Skeletal muscle cell (primary cell): ENCODE results near the gene ASAP2.
A peak's percentile ranks its signal among the peaks of the same experiment; 100 is the strongest.

Experiments used
- DNase-seq: peaks from one replicate; pipeline ENCODE4 v3.0.0-alpha.2; 2010; ENCODE audit warnings: low read depth
- H3K4me3 ChIP-seq: 2 replicates; pipeline ENCODE4 v1.5.1; 2011; ENCODE audit warnings: low read depth, mild to moderate bottlenecking, control low read depth, low read length, moderate library complexity

The ASAP2 gene

GRCh38 chr2:9244985-9245544 is 38.5 kb downstream of the ASAP2 start:
- DNase-seq, result no peak
- H3K4me3 ChIP-seq, result no peak overlapping the region

DNA sequence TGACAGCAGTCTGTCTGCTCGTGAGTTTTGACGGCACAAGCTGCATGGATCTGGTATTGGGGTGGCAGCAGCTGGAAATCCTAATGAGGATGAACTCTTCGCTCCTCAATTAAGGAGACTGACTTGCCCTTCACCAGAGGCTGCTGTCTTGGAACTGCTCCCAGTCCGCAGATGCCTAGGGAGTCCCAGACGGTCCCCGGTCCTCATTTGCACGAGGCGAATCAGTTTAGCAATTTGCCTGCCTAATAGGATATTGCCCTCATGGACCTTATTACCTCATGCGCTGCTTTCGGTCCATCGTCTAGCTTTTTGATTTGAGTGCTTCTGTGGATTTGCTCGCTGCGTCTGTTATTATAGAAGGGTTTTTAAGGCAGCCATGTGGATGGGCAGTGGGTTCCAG is 40.6 kb downstream of the ASAP2 start:
- H3K4me3 ChIP-seq, result no peak overlapping the region
- DNase-seq, result no peak

DNA sequence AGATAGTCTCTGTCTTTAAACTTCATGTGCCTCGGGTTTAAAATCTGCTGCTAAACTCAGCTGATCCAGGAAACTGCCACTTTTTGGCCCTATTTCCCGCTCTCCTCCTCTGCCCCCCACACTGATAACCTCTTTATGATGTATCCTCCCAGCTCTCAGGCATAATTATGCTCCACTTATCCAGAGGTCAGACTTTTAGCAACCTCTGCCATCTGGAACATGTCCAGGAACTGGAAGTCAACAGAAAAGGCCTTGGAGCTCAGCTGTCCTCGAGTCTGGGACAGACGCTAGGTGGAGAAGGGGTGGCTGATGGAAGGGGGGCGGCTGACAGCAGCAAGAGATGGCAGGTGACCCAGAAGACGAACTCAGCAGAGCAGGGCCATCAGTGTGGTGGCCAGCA is 41.2 kb downstream of the ASAP2 start:
- DNase-seq, result no peak
- H3K4me3 ChIP-seq, result no peak overlapping the region

DNA sequence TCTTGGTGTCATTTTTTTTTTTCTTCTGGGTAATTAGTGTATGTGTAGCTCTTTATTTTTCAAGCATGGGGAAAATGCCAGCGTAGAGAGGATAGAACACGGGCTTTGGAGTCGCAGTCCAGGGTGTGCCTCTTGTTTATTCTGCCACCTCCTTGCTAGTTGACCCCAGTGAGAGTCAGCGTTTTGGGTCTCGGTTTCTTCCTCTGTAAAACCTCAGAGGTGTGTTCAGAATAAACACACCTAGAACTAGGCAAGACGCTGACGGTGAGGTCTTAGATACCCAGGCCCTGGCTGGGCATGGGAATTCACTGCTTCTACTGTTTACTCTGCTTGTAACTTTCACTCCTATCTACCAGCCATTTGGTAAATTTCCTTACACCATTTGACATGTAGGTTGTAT is 41.8 kb downstream of the ASAP2 start:
- H3K4me3 ChIP-seq, result no peak overlapping the region
- no peak for DNase-seq

- no peak overlapping the region for H3K4me3 ChIP-seq
- DNase-seq, result no peak
These were observed 42.6 kb downstream of the ASAP2 start for GRCh38 chr2:9249020-9249800.

DNA sequence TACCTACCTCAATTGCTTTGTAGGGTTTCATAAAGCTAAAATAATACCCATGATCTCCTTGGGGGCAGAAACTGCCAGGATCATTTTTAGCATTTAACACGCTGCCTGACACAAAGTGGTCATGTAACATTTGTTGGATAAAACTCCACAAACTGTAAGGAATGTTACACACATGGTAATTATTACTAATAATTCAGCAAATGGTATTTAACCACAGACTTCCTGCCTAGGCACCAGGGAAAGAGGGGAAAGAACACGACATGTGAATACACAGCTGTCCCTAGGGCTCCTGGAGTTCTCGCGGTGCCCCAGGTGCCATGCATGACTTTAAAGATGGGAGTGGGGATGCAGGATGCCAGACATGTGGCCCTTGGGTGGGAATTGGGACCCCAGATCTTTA is 43.5 kb downstream of the ASAP2 start:
- DNase-seq, result no peak

DNA sequence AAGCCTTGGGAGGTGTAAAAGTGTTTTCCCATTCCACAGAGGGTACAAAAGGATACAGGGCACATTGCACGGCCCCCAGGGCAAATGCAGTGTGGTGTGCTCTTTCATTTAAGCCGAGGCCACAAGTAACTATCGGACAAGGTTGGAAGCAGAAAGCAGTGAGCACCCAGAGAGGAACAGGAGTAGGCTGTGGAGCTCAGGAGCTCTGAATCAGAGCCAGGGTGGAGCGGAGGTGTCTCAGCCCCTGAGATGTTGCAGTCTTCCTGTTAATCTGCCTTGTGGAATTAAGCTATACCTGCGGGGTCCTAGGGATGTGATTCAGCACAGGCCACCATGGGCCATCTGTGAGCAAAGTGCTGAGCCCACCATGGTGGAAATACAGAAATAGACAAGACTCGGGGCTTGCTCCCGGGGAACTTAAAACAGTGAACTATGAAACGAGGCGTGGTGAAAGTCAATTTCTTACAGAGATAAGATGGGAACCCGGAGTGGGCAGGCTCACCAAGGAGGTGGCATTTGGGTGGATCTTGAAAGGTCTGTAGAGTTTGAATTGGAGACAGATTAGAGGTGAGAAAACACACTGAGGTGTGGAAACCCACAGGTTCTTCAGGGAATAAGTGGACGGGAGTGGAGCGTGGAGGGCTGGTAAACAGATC is 44.0 kb downstream of the ASAP2 start:
- no peak for DNase-seq
- H3K4me3 ChIP-seq, result no peak overlapping the region

More for the DNA sequence above, 43.5 kb downstream of the ASAP2 start:
- no peak overlapping the region for H3K4me3 ChIP-seq

DNA sequence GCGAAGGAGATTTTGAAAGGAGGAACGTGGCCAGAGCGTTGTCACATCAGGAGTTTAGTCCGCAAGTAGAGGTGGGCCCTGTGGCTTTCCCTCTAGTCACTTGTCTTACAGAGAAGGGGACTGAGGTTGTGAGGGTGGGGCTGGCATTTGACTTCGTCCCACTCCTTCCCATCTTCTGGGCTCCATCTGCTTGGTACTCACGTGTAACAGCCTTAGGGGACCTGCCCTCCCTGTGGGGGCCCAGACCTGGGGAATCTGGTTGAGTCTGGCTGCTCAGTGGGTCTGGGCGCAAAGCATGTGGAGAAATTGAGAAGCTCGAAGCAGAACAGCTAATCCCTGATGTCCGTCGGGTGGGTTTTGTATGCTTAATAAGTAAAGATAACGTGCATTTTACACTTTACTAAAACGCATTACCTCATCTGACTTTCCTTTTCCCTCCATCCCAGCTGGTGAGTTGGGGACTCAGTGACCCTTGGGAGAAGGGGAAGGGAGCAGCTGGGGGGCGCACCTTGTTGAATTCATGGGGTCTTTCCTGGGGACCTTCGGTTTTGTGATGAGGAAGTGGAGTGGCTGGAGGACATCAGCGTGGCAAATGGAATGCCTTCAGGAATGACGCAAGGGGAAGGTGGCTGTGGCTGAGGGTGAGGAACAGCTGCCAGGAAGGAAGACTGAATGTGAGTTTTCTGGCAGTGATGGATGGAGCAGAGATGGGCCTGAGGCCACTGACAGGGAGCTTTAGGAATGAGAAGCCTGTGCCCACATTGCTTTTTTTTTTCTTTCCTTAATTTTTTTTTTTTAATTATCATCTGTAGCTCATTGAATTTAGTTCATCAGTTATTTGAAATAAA is 44.8 kb downstream of the ASAP2 start:
- peak; percentile 63 for DNase-seq

GRCh38 chr2:9252002-9252357 is 45.4 kb downstream of the ASAP2 start:
- H3K4me3 ChIP-seq, result no peak overlapping the region
- no peak for DNase-seq

More for the DNA sequence above, 44.8 kb downstream of the ASAP2 start:
- no peak overlapping the region for H3K4me3 ChIP-seq

GRCh38 chr2:9255416-9255815 is 48.8 kb downstream of the ASAP2 start:
- no peak for DNase-seq
- no peak overlapping the region for H3K4me3 ChIP-seq

DNA sequence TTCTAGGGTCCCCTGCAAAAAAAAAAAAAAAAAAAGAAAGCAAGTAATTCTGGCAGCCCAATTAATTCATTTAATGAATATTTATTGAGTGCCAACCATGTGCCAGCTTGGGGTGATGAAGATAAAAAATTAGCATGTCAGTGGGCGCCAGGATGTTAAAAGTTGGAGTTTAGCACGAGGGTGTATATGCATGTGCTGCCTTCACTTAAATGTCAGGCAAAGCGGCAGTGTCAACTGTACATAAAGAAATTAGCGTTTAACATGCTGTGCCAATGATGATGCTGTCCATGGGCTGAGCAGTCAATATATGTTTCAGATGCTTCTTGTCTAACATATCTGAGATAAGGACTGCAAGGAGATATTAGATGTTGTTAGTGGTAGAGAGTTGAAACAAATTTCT is 49.5 kb downstream of the ASAP2 start:
- no peak overlapping the region for H3K4me3 ChIP-seq

GRCh38 chr2:9256570-9257043 is 50.0 kb downstream of the ASAP2 start:
- no peak overlapping the region for H3K4me3 ChIP-seq
- DNase-seq, result no peak

More for the DNA sequence above, 49.5 kb downstream of the ASAP2 start:
- DNase-seq, result no peak

DNA sequence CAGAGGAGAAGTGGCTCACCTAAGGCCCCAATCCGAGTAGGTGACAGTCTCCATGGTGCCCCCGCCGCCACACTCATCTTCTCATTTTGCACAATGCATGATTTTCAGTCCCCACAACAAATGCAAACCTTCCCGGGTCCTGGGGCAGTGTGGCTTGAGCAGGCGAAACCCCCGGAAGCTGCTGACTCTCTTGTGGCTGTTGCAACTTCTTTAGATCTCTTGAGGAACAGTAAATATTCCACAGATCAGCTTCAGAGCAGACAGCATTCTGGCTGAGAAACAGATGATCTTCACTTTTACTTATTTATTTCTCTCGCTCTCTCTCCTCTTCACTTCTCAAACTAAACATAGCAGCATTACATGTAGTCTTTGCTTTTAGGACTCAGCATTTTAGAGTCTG is 51.9 kb downstream of the ASAP2 start:
- H3K4me3 ChIP-seq, result peak overlapping the region; percentile 21
- DNase-seq, result no peak

- H3K4me3 ChIP-seq, result peak overlapping the region; percentile 21
- DNase-seq, result no peak
These were observed 52.4 kb downstream of the ASAP2 start for GRCh38 chr2:9258953-9259399.

DNA sequence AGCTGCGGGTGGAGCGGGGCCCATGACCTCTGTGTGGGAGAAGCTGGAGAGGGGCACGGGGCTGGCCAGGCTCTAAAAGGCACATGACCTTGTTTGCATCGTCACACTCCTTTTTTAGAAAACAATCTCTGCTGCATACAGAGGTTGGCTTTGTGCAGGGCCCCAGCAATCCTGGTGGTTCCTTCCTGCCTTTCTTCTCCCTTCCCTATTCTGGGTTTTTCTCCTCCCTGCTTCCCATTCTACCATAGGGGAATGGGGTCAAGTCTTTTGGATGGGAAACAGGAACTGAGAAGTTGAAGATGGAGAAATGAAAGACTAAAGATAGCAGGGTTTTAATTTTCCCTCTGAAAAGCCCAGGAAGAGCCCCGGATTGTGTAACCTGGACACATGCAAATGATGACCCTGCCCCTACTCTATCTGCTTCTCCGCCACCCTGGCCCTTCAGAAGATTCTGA is 53.9 kb downstream of the ASAP2 start:
- no peak for DNase-seq
- H3K4me3 ChIP-seq, result no peak overlapping the region

DNA sequence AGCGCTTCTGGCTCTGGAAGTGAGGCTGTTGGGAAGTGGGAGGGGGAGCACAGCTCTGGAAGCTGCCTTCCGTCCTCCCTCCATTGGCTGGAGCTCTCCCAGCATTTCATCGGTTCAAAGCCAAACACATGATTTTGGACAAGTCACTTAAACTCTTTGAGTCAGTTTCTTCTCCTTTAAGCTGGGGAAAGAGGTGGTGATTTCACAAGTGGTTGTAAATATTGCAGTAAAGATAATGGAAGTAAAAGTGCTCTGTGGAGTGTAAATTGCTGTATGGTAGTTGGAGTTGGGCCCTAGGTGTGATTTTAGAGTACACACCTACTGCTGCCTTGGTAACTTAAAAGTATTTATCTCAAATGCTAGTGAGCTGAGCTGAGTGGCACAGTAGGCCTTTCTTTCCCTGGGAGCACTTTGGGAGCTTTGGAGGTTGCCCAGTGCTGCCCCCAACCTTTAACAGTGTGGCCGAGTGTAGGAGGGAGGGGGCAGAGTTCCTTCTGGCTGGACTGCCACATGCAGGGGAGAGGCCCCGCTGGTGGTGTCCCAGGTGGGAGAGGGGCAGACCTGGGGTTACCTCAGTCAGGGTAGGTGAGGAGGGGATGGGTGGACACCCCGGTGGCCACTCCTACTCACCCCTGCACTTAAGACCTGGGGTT is 54.7 kb downstream of the ASAP2 start:
- no peak overlapping the region for H3K4me3 ChIP-seq
- no peak for DNase-seq

- DNase-seq, result no peak
- no peak overlapping the region for H3K4me3 ChIP-seq
These were observed 56.1 kb downstream of the ASAP2 start for GRCh38 chr2:9262671-9263171.

- DNase-seq, result no peak
- no peak overlapping the region for H3K4me3 ChIP-seq
These were observed 56.8 kb downstream of the ASAP2 start for GRCh38 chr2:9263428-9263827.

DNA sequence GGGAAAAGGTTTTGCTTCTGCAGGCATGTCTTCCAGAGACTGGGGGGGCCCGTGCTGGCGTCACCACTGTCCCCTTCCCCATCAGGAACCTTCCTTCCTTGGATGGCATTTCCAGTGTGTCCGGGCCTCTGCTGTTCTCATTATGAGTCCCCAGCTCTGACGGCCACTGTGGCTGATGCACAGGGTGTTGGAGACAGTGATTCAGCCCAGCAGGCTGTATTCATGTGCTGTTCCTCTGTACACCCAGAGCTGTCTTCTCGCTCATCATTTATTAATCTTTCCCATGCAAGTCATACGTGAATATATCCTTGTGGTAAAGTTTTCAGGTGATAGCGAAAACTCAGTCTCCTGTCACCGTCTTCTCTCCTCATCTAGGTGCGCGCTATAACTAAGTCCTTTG is 57.7 kb downstream of the ASAP2 start:
- no peak overlapping the region for H3K4me3 ChIP-seq
- DNase-seq, result no peak
